Measurements from ENCODE around the gene GALNT2. TPM values are rescaled to one million over a fixed set of nuclear protein-coding genes. Genes with fewer than 3 reads are reported as not detected.

Gene GALNT2
- total and polyA plus RNA-seq, 9 of the 15 experiments (the other 6 are each of a cell fraction or from before 2014, with no cell fraction given): 1.6 to 106 (median 51.9) TPM

DNA sequence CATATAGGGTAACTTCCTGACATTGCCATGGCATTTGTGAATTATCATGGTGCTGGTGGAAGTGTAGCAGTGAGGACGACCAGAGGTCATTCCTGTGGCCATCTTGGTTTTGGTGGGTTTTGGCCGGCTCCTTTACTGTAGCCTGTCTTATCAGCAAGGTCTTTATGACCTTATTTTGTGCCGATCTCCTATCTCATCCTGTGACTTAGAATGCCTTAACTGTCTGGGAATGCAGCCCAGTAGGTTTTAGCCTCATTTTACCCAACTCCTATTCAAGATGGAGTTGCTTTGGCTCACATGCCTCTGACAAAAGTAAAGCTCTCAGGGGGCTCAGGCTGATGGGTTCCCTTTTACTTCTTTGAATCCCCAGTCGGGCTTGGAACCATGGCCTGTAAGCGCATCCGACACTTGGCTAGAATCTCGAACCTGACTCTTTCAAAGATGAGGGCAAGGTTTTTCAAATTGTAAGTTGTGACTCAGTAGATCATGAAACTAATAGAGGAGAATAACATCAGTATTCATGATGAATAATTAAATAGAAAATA is 85.0 kb downstream of the GALNT2 start (continued):
- TF ChIP-seq, protein P1, sequence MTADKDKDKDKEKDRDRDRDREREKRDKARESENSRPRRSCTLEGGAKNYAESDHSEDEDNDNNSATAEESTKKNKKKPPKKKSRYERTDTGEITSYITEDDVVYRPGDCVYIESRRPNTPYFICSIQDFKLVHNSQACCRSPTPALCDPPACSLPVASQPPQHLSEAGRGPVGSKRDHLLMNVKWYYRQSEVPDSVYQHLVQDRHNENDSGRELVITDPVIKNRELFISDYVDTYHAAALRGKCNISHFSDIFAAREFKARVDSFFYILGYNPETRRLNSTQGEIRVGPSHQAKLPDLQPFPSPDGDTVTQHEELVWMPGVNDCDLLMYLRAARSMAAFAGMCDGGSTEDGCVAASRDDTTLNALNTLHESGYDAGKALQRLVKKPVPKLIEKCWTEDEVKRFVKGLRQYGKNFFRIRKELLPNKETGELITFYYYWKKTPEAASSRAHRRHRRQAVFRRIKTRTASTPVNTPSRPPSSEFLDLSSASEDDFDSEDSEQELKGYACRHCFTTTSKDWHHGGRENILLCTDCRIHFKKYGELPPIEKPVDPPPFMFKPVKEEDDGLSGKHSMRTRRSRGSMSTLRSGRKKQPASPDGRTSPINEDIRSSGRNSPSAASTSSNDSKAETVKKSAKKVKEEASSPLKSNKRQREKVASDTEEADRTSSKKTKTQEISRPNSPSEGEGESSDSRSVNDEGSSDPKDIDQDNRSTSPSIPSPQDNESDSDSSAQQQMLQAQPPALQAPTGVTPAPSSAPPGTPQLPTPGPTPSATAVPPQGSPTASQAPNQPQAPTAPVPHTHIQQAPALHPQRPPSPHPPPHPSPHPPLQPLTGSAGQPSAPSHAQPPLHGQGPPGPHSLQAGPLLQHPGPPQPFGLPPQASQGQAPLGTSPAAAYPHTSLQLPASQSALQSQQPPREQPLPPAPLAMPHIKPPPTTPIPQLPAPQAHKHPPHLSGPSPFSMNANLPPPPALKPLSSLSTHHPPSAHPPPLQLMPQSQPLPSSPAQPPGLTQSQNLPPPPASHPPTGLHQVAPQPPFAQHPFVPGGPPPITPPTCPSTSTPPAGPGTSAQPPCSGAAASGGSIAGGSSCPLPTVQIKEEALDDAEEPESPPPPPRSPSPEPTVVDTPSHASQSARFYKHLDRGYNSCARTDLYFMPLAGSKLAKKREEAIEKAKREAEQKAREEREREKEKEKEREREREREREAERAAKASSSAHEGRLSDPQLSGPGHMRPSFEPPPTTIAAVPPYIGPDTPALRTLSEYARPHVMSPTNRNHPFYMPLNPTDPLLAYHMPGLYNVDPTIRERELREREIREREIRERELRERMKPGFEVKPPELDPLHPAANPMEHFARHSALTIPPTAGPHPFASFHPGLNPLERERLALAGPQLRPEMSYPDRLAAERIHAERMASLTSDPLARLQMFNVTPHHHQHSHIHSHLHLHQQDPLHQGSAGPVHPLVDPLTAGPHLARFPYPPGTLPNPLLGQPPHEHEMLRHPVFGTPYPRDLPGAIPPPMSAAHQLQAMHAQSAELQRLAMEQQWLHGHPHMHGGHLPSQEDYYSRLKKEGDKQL (CRISPR knock-in tag; IDR thresholded peaks at IDR 0.05; ENCODE audit: borderline replicate concordance): no peak
- TF ChIP-seq, protein P2, sequence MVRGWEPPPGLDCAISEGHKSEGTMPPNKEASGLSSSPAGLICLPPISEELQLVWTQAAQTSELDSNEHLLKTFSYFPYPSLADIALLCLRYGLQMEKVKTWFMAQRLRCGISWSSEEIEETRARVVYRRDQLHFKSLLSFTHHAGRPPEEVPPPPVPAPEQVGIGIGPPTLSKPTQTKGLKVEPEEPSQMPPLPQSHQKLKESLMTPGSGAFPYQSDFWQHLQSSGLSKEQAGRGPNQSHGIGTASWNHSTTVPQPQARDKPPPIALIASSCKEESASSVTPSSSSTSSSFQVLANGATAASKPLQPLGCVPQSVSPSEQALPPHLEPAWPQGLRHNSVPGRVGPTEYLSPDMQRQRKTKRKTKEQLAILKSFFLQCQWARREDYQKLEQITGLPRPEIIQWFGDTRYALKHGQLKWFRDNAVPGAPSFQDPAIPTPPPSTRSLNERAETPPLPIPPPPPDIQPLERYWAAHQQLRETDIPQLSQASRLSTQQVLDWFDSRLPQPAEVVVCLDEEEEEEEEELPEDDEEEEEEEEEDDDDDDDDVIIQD (CRISPR knock-in tag; IDR thresholded peaks at IDR 0.05): peak; percentile 94
- TF ChIP-seq XRCC5 (IDR thresholded peaks at IDR 0.05; ENCODE audit: low read depth, low read length): no peak
- no peak for TF ChIP-seq ZNF232 (CRISPR knock-in tag; IDR thresholded peaks at IDR 0.05)
- TF ChIP-seq, protein P3, sequence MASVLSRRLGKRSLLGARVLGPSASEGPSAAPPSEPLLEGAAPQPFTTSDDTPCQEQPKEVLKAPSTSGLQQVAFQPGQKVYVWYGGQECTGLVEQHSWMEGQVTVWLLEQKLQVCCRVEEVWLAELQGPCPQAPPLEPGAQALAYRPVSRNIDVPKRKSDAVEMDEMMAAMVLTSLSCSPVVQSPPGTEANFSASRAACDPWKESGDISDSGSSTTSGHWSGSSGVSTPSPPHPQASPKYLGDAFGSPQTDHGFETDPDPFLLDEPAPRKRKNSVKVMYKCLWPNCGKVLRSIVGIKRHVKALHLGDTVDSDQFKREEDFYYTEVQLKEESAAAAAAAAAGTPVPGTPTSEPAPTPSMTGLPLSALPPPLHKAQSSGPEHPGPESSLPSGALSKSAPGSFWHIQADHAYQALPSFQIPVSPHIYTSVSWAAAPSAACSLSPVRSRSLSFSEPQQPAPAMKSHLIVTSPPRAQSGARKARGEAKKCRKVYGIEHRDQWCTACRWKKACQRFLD (CRISPR knock-in tag; IDR thresholded peaks at IDR 0.05): peak; percentile 99
- TF ChIP-seq, protein P4, sequence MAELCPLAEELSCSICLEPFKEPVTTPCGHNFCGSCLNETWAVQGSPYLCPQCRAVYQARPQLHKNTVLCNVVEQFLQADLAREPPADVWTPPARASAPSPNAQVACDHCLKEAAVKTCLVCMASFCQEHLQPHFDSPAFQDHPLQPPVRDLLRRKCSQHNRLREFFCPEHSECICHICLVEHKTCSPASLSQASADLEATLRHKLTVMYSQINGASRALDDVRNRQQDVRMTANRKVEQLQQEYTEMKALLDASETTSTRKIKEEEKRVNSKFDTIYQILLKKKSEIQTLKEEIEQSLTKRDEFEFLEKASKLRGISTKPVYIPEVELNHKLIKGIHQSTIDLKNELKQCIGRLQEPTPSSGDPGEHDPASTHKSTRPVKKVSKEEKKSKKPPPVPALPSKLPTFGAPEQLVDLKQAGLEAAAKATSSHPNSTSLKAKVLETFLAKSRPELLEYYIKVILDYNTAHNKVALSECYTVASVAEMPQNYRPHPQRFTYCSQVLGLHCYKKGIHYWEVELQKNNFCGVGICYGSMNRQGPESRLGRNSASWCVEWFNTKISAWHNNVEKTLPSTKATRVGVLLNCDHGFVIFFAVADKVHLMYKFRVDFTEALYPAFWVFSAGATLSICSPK (IDR thresholded peaks at IDR 0.05; ENCODE audit: borderline replicate concordance): no peak
- no peak for TF ChIP-seq SP1 (CRISPR knock-in tag; IDR thresholded peaks at IDR 0.05)
- TF ChIP-seq MYBL2 (IDR thresholded peaks at IDR 0.05; ENCODE audit: low read depth): no peak
- no peak for TF ChIP-seq MYBL2 (CRISPR knock-in tag; IDR thresholded peaks at IDR 0.05; ENCODE audit: borderline replicate concordance)

All from K562 (cell line).